H9 (cell line): ENCODE measurements around the gene ERGIC3. TPM values are rescaled to one million over a fixed set of nuclear protein-coding genes. Genes with fewer than 3 reads are reported as not detected.

ENCODE experiments used
- DNase-seq: peaks from one replicate; pipeline ENCODE4 v3.0.0-alpha.2; 2017
- H2AFZ ChIP-seq: one replicate; pipeline ENCODE4 v1.6.1; 2013; ENCODE audit warnings: mild to moderate bottlenecking, low read length, control low read depth, moderate library complexity
- H2AK5ac ChIP-seq: 2 replicates; pipeline ENCODE4 v1.6.1; 2013; ENCODE audit warnings: low read length, control low read depth, mixed read lengths; ENCODE audit not compliant: insufficient read length
- H2BK120ac ChIP-seq: one replicate; pipeline ENCODE4 v1.6.1; 2013; ENCODE audit warnings: low read depth, mild to moderate bottlenecking, low read length, control low read depth, inconsistent platforms; ENCODE audit not compliant: poor library complexity, severe bottlenecking
- H2BK12ac ChIP-seq: 2 replicates; pipeline ENCODE4 v1.6.1; 2013; ENCODE audit warnings: low read length, control low read depth, mixed read lengths, low read depth; ENCODE audit not compliant: insufficient read length
- H2BK15ac ChIP-seq: 2 replicates; pipeline ENCODE4 v1.6.1; 2013; ENCODE audit warnings: low read depth, low read length, control low read depth
- H2BK20ac ChIP-seq: one replicate; pipeline ENCODE4 v1.6.1; 2013; ENCODE audit warnings: low read depth, mild to moderate bottlenecking, low read length, control low read depth, inconsistent platforms; ENCODE audit not compliant: poor library complexity, severe bottlenecking
- H2BK5ac ChIP-seq: 2 replicates; pipeline ENCODE4 v1.6.1; 2013; ENCODE audit warnings: low read length, control low read depth, mixed read lengths; ENCODE audit not compliant: insufficient read length
- H3K14ac ChIP-seq: 2 replicates; pipeline ENCODE4 v1.6.1; 2013; ENCODE audit warnings: low read length, control low read depth; ENCODE audit not compliant: insufficient read depth
- H3K18ac ChIP-seq: 2 replicates; pipeline ENCODE4 v1.6.1; 2013; ENCODE audit warnings: low read depth, mild to moderate bottlenecking, mixed read lengths, low read length, control low read depth; ENCODE audit not compliant: insufficient read length
- H3K23ac ChIP-seq: 2 replicates; pipeline ENCODE4 v1.6.1; 2013; ENCODE audit warnings: low read length, control low read depth, mixed read lengths, low read depth; ENCODE audit not compliant: insufficient read length
- H3K23me2 ChIP-seq: 2 replicates; pipeline ENCODE4 v1.6.1; 2013; ENCODE audit warnings: low read depth, mild to moderate bottlenecking, mixed read lengths, low read length, control low read depth; ENCODE audit not compliant: insufficient read length, poor library complexity, severe bottlenecking
- H3K27ac ChIP-seq: 2 replicates; pipeline ENCODE4 v1.5.1; 2013; ENCODE audit warnings: low read length, control low read depth, mixed read lengths, low read depth; ENCODE audit not compliant: insufficient read length
- H3K27me3 ChIP-seq: 2 replicates; pipeline ENCODE4 v1.6.1; 2013; ENCODE audit warnings: low read length, control low read depth, inconsistent platforms; ENCODE audit not compliant: insufficient read depth
- H3K4ac ChIP-seq: 2 replicates; pipeline ENCODE4 v1.6.1; 2013; ENCODE audit warnings: low read depth, mild to moderate bottlenecking, control low read depth, inconsistent platforms, low read length, moderate library complexity
- H3K4me1 ChIP-seq: 2 replicates; pipeline ENCODE4 v1.6.1; 2013; ENCODE audit warnings: low read length, control low read depth, inconsistent platforms; ENCODE audit not compliant: insufficient read depth
- H3K4me2 ChIP-seq: 2 replicates; pipeline ENCODE4 v1.6.1; 2013; ENCODE audit warnings: low read length, control low read depth, mixed read lengths; ENCODE audit not compliant: insufficient read length, insufficient read depth
- H3K56ac ChIP-seq: 2 replicates; pipeline ENCODE4 v1.6.1; 2013; ENCODE audit warnings: low read depth, mild to moderate bottlenecking, mixed read lengths, low read length, control low read depth; ENCODE audit not compliant: insufficient read length
- H3K79me1 ChIP-seq: 2 replicates; pipeline ENCODE4 v1.6.1; 2013; ENCODE audit warnings: low read depth, mild to moderate bottlenecking, moderate library complexity, low read length, control low read depth, inconsistent platforms; ENCODE audit not compliant: insufficient read depth, poor library complexity, severe bottlenecking
- H3K79me2 ChIP-seq: 2 replicates; pipeline ENCODE4 v1.6.1; 2013; ENCODE audit warnings: low read length, control low read depth, inconsistent platforms; ENCODE audit not compliant: insufficient read depth
- H3K9ac ChIP-seq: 2 replicates; pipeline ENCODE4 v1.6.1; 2013; ENCODE audit warnings: low read length, control low read depth, mixed read lengths; ENCODE audit not compliant: insufficient read length; ENCODE audit errors: extremely low read depth
- H3K9me3 ChIP-seq: one replicate; pipeline ENCODE4 v1.6.1; 2013; ENCODE audit warnings: low read depth, low read length, inconsistent platforms; ENCODE audit not compliant: control insufficient read depth
- H3T11ph ChIP-seq: one replicate; pipeline ENCODE4 v1.6.1; 2013; ENCODE audit warnings: mild to moderate bottlenecking, low read length, control low read depth, inconsistent platforms
- H4K20me1 ChIP-seq: one replicate; pipeline ENCODE4 v1.6.1; 2013; ENCODE audit not compliant: control insufficient read depth, insufficient read length, insufficient read depth
- H4K5ac ChIP-seq: 2 replicates; pipeline ENCODE4 v1.6.1; 2013; ENCODE audit warnings: low read depth, mild to moderate bottlenecking, mixed read lengths, low read length, control low read depth; ENCODE audit not compliant: insufficient read length
- H4K8ac ChIP-seq: replicated peaks from 2 replicates; pipeline ENCODE4 v1.6.1; 2013; ENCODE audit warnings: low read length, control low read depth, mixed read lengths, low read depth; ENCODE audit not compliant: insufficient read length
- H4K91ac ChIP-seq: 2 replicates; pipeline ENCODE4 v1.6.1; 2013; ENCODE audit warnings: low read depth, mild to moderate bottlenecking, moderate library complexity, mixed read lengths, low read length, control low read depth; ENCODE audit not compliant: insufficient read length
- H3K27ac Mint-ChIP-seq, 3 experiments: 2 replicates in 2 of 3; 3 replicates in 1 of 3; pipeline ENCODE4 v1.8.0; 2020 to 2021; ENCODE audit warnings: mixed read lengths in 3 of 3, mild to moderate bottlenecking in 1 of 3, moderate library complexity in 1 of 3
- H3K27me3 Mint-ChIP-seq: 2 replicates; pipeline ENCODE4 v1.8.0; 2021; ENCODE audit warnings: low read depth, mild to moderate bottlenecking, moderate library complexity, mixed read lengths
- H3K36me3 Mint-ChIP-seq, 3 experiments: 2 replicates in 2 of 3; 3 replicates in 1 of 3; pipeline ENCODE4 v1.8.0; 2020 to 2021; ENCODE audit warnings: low read depth in 3 of 3, mixed read lengths in 3 of 3; ENCODE audit not compliant: insufficient read depth in 1 of 3
- H3K4me1 Mint-ChIP-seq, 2 experiments: 2 replicates each; pipeline ENCODE4 v1.8.0; 2020; ENCODE audit warnings: mixed read lengths in 2 of 2
- H3K4me3 Mint-ChIP-seq, 2 experiments: 2 replicates in 1 of 2; 3 replicates in 1 of 2; pipeline ENCODE4 v1.8.0; 2020 to 2021; ENCODE audit warnings: mild to moderate bottlenecking in 2 of 2, mixed read lengths in 2 of 2, moderate library complexity in 1 of 2
- H3K9me3 Mint-ChIP-seq, 2 experiments: 2 replicates in 1 of 2; 3 replicates in 1 of 2; pipeline ENCODE4 v1.8.0; 2020; ENCODE audit warnings: mild to moderate bottlenecking in 2 of 2, mixed read lengths in 2 of 2, moderate library complexity in 1 of 2
- CTCF ChIP-seq: fragments of 200-600 bp; sonication (generic); conservative IDR thresholded peaks from 3 replicates; pipeline ENCODE4 v1.8.0; 2021; ENCODE audit warnings: antibody characterized with exemption, mild to moderate bottlenecking
- WGBS: extraction: QIAGEN DNeasy Blood & Tissue Kit; methylation state at CpG from one replicate; pipeline ENCODE4 v1.1.7; 2013; ENCODE audit warnings: missing lambda C conversion rate, low lambda C conversion rate, mixed read lengths; ENCODE audit not compliant: insufficient read length; ENCODE audit errors: extremely low coverage; 5-methylcytosine and 5-hydroxymethylcytosine counted together
- total RNA-seq: library from RNA; stranded (reverse); gene quantifications from 2 replicates; pipeline ENCODE4 v1.2.1, GENCODE V29; 2021

The ERGIC3 gene
- total RNA-seq, 1 experiment from 2014 or later, result 188 TPM

GRCh38 chr20:35582741-35583404, 41.0 kb downstream of the ERGIC3 start:
- Histone ChIP-seq H3K14ac (no peak overlapping the region), H2AFZ (no peak overlapping the region), H3K79me2 (no peaks in the 10 kb centered on the region), H3K23ac (no peak overlapping the region), H2BK5ac (no peak overlapping the region), H3K27ac (no peak overlapping the region), H2AK5ac (no peak overlapping the region), H4K5ac (no peak overlapping the region), H4K8ac (no peak overlapping the region), H3K4me2 (no peak overlapping the region), H3T11ph (no peak overlapping the region), H3K79me1 (no peaks in the 10 kb centered on the region), H3K56ac (no peak overlapping the region), H2BK15ac (no peak overlapping the region), H4K20me1 (no peaks in the 10 kb centered on the region), H2BK12ac (no peak overlapping the region), H4K91ac (no peak overlapping the region), H3K27me3 (no peaks in the 10 kb centered on the region), H3K4me1 (no peaks in the 10 kb centered on the region), H3K4ac (no peak overlapping the region), H2BK120ac (no peak overlapping the region), H3K23me2 (no peaks in the 10 kb centered on the region), H3K18ac (no peak overlapping the region), H3K9ac (no peak overlapping the region), H3K9me3 (no peaks in the 10 kb centered on the region), H2BK20ac (no peak overlapping the region)
- Mint-ChIP-seq H3K27ac (no peak overlapping the region; a peak in 1 of 7 replicates), H3K27me3 (peaks cover 1% of the 10 kb centered on the region; the same call in 1 of the 2 replicates), H3K4me1 (no peaks in the 10 kb centered on the region), H3K9me3 (peaks cover 0 to 2% of the 10 kb centered on the region in 2 experiments; a peak in 2 of 5 replicates), H3K4me3 (no peak overlapping the region), H3K36me3 (peaks cover 0 to 3% (median 0%) of the 10 kb centered on the region in 3 experiments; a peak in 2 of 7 replicates)
- no peak for DNase-seq
- no CpG with 5 or more reads among the region's 12 CpGs for WGBS
- no peak for TF ChIP-seq CTCF
